Neural progenitor cell (in vitro differentiated cells): ENCODE results near the gene IFNG-AS1. TPM values are rescaled to one million over a fixed set of nuclear protein-coding genes. Genes with fewer than 3 reads are reported as not detected.

Source experiments
- DNase-seq: peaks from one replicate; pipeline ENCODE4 v3.0.0-alpha.2; 2016; ENCODE audit warnings: low spot score
- H2AFZ ChIP-seq: fragments of 200-600 bp; sonication (generic); replicated peaks from 2 replicates; pipeline ENCODE4 v1.6.1; 2016; ENCODE audit warnings: antibody characterized with exemption
- H3F3A ChIP-seq: fragments of 200-600 bp; sonication (generic); 2 replicates; pipeline ENCODE4 v1.6.1; 2016; ENCODE audit warnings: antibody characterized with exemption, low read depth
- H3K27ac ChIP-seq: fragments of 200-600 bp; sonication (generic); 2 replicates; pipeline ENCODE4 v1.5.1; 2016; ENCODE audit warnings: mild to moderate bottlenecking
- H3K27me3 ChIP-seq: fragments of 200-600 bp; sonication (generic); 2 replicates; pipeline ENCODE4 v1.6.1; 2016; ENCODE audit warnings: mild to moderate bottlenecking, moderate library complexity
- H3K36me3 ChIP-seq: fragments of 200-600 bp; sonication (generic); 2 replicates; pipeline ENCODE4 v1.5.1; 2016
- H3K4me1 ChIP-seq: fragments of 200-600 bp; sonication (generic); 2 replicates; pipeline ENCODE4 v1.6.1; 2016; ENCODE audit warnings: mixed run types
- H3K4me2 ChIP-seq: fragments of 200-600 bp; sonication (generic); 2 replicates; pipeline ENCODE4 v1.6.1; 2016
- H3K4me3 ChIP-seq: fragments of 200-600 bp; sonication (generic); 2 replicates; pipeline ENCODE4 v1.5.1; 2016
- H3K79me2 ChIP-seq: fragments of 200-600 bp; sonication (generic); 2 replicates; pipeline ENCODE4 v1.6.1; 2016; ENCODE audit warnings: low read depth
- H3K9ac ChIP-seq: fragments of 200-600 bp; sonication (generic); 2 replicates; pipeline ENCODE4 v1.6.1; 2016
- H3K9me3 ChIP-seq: fragments of 200-600 bp; sonication (generic); 2 replicates; pipeline ENCODE4 v1.5.1; 2016; ENCODE audit warnings: low read depth
- H4K20me1 ChIP-seq: fragments of 200-600 bp; sonication (generic); 2 replicates; pipeline ENCODE4 v1.6.1; 2016; ENCODE audit warnings: low read depth
- H3K27ac Mint-ChIP-seq: 3 replicates; pipeline ENCODE4 v1.8.0; 2021; ENCODE audit warnings: mixed read lengths
- H3K27me3 Mint-ChIP-seq: 2 replicates; pipeline ENCODE4 v1.8.0; 2022; ENCODE audit warnings: low read depth, mild to moderate bottlenecking, inconsistent platforms, moderate library complexity, mixed read lengths; ENCODE audit not compliant: insufficient read depth
- H3K36me3 Mint-ChIP-seq: 3 replicates; pipeline ENCODE4 v1.8.0; 2021; ENCODE audit warnings: mixed read lengths
- H3K4me1 Mint-ChIP-seq: 3 replicates; pipeline ENCODE4 v1.8.0; 2021; ENCODE audit warnings: mixed read lengths
- H3K4me3 Mint-ChIP-seq: 3 replicates; pipeline ENCODE4 v1.8.0; 2021; ENCODE audit warnings: mild to moderate bottlenecking, moderate library complexity, mixed read lengths
- H3K9me3 Mint-ChIP-seq: 3 replicates; pipeline ENCODE4 v1.8.0; 2020; ENCODE audit warnings: mixed read lengths
- EZH2 ChIP-seq: fragments of 200-600 bp; sonication (generic); IDR thresholded peaks from 2 replicates; pipeline ENCODE4 v1.6.1; 2017; ENCODE audit warnings: antibody characterized with exemption, mild to moderate bottlenecking, moderate library complexity
- EZH2phosphoT487 ChIP-seq: fragments of 200-600 bp; sonication (generic); IDR thresholded peaks from 2 replicates; pipeline ENCODE4 v1.6.1; 2017; ENCODE audit warnings: antibody characterized with exemption
- total RNA-seq: library from RNA; depleted of rRNA; stranded (reverse); fragments of >200 nt; gene quantifications from 2 replicates; pipeline ENCODE4 v1.2.3, GENCODE V29; 2015; ENCODE audit warnings: low replicate concordance
- TF ChIP-seq, protein P1 (sequence below): fragments of 200-600 bp; sonication (generic); IDR thresholded peaks from 2 replicates; pipeline ENCODE4 v1.5.1; 2017; ENCODE audit warnings: antibody characterized with exemption, mild to moderate bottlenecking

IFNG-AS1 gene
- total RNA-seq, 1 donor from 2014 or later = not detected

GRCh38 chr12:68042212-68042699 is 53.0 kb downstream of the IFNG-AS1 start:
- Histone ChIP-seq H2AFZ (peak overlapping the region; percentile 53), H3K79me2 (no peaks in the 10 kb centered on the region), H3F3A (no peaks in the 10 kb centered on the region), H3K4me3 (no peak overlapping the region), H3K27ac (no peak overlapping the region), H4K20me1 (no peaks in the 10 kb centered on the region), H3K9me3 (no peaks in the 10 kb centered on the region), H3K9ac (no peak overlapping the region), H3K27me3 (no peaks in the 10 kb centered on the region), H3K36me3 (no peaks in the 10 kb centered on the region), H3K4me1 (no peaks in the 10 kb centered on the region), H3K4me2 (no peak overlapping the region)
- H3K36me3 Mint-ChIP-seq = no peaks in the 10 kb centered on the region
- H3K27me3 Mint-ChIP-seq = no peaks in the 10 kb centered on the region
- no peak for DNase-seq
- no peak overlapping the region for H3K27ac Mint-ChIP-seq
- TF ChIP-seq EZH2phosphoT487 (no peak), EZH2 (no peak)
- TF ChIP-seq, protein P1, sequence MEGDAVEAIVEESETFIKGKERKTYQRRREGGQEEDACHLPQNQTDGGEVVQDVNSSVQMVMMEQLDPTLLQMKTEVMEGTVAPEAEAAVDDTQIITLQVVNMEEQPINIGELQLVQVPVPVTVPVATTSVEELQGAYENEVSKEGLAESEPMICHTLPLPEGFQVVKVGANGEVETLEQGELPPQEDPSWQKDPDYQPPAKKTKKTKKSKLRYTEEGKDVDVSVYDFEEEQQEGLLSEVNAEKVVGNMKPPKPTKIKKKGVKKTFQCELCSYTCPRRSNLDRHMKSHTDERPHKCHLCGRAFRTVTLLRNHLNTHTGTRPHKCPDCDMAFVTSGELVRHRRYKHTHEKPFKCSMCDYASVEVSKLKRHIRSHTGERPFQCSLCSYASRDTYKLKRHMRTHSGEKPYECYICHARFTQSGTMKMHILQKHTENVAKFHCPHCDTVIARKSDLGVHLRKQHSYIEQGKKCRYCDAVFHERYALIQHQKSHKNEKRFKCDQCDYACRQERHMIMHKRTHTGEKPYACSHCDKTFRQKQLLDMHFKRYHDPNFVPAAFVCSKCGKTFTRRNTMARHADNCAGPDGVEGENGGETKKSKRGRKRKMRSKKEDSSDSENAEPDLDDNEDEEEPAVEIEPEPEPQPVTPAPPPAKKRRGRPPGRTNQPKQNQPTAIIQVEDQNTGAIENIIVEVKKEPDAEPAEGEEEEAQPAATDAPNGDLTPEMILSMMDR = no peak
- H3K4me1 Mint-ChIP-seq = peaks cover 6% of the 10 kb centered on the region
- H3K4me3 Mint-ChIP-seq = no peak overlapping the region
- peaks cover 2% of the 10 kb centered on the region for H3K9me3 Mint-ChIP-seq

GRCh38 chr12:68043435-68043834 is 54.2 kb downstream of the IFNG-AS1 start:
- no peak for DNase-seq
- H3K4me2 ChIP-seq = no peak overlapping the region
- Mint-ChIP-seq H3K4me1 (no peaks in the 10 kb centered on the region), H3K4me3 (no peak overlapping the region), H3K27me3 (no peaks in the 10 kb centered on the region), H3K27ac (no peak overlapping the region), H3K9me3 (peaks cover 2% of the 10 kb centered on the region), H3K36me3 (no peaks in the 10 kb centered on the region)
- H3F3A ChIP-seq = no peaks in the 10 kb centered on the region
- H3K9me3 ChIP-seq = no peaks in the 10 kb centered on the region
- no peaks in the 10 kb centered on the region for H3K36me3 ChIP-seq
- no peaks in the 10 kb centered on the region for H3K27me3 ChIP-seq
- no peaks in the 10 kb centered on the region for H4K20me1 ChIP-seq
- no peak overlapping the region for H3K9ac ChIP-seq
- H3K4me3 ChIP-seq = no peak overlapping the region
- no peaks in the 10 kb centered on the region for H3K79me2 ChIP-seq
- no peak overlapping the region for H2AFZ ChIP-seq
- H3K4me1 ChIP-seq = no peaks in the 10 kb centered on the region
- TF ChIP-seq EZH2phosphoT487 (no peak), EZH2 (no peak)
- TF ChIP-seq, protein P1 = no peak
- no peak overlapping the region for H3K27ac ChIP-seq

DNA sequence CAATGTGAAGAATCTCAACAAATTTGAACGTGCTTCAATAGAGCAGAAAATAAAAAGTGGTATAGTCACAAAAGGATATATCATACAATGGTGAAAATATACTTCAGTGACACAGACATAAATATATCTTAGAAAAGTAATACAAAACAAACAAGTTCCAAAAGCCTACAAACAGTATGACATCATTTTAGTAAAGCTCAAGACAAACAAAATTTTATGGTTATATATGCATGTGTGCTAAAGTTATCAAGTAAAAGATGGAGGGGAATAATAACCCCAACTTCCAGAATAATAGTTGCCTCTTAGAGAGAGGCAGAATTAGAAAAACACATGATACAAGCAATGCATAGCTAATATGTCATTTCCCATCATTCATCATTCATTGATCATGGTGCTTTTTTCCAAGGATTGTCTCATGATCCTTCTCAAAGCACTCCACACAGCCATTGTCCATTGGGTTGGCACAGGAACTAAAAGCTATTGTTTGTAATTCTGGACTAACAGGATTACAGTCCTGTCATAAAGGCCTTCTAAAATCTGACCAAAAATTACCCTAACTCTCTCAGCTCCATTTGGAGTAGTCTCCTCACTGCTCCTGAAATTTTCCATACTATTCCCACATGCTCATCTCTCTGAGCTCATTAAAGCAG is 59.5 kb downstream of the IFNG-AS1 start:
- TF ChIP-seq, protein P1 = no peak
- TF ChIP-seq EZH2phosphoT487 (no peak), EZH2 (no peak)
- Mint-ChIP-seq H3K36me3 (no peaks in the 10 kb centered on the region), H3K9me3 (peaks cover 2% of the 10 kb centered on the region), H3K27ac (no peak overlapping the region), H3K4me1 (no peaks in the 10 kb centered on the region), H3K27me3 (no peaks in the 10 kb centered on the region), H3K4me3 (no peak overlapping the region)
- Histone ChIP-seq H3K4me1 (no peaks in the 10 kb centered on the region), H3K36me3 (no peaks in the 10 kb centered on the region), H3K4me2 (no peak overlapping the region), H2AFZ (peak overlapping the region; percentile 24), H3K9ac (no peak overlapping the region), H3K4me3 (no peak overlapping the region), H3K9me3 (no peaks in the 10 kb centered on the region), H4K20me1 (no peaks in the 10 kb centered on the region), H3K27ac (no peak overlapping the region), H3F3A (no peaks in the 10 kb centered on the region), H3K27me3 (no peaks in the 10 kb centered on the region), H3K79me2 (no peaks in the 10 kb centered on the region)
- DNase-seq = no peak
